HEK293T (cell line): Measurements from ENCODE around the gene C2orf15.
"Not testable (repeated sequence)": the region's sequence is repeated elsewhere in the genome, so short reads cannot be mapped to it uniquely, and the experiment has no call there.

Experiments
- CTCF ChIA-PET: fragments of 350-600 bp; formaldehyde crosslinking; extraction: SDS; loops from one replicate; lab custom pipeline; 2021; ENCODE audit warnings: antibody characterized with exemption, inconsistent platforms; lab: Yijun Ruan, JAX
- POLR2A ChIA-PET: fragments of 350-600 bp; formaldehyde crosslinking; extraction: SDS; loops from one replicate; lab custom pipeline; 2020; ENCODE audit warnings: antibody characterized with exemption, inconsistent platforms; lab: Yijun Ruan, JAX
- DNase-seq: peaks from one replicate; pipeline ENCODE4 v3.0.0; 2012; ENCODE audit warnings: mixed read lengths; ENCODE audit errors: extremely low spot score
- ARNT ChIP-seq: fragments of 450-650 bp; IDR thresholded peaks from 2 replicates; pipeline ENCODE4 v1.6.1; 2017; ENCODE audit warnings: mild to moderate bottlenecking
- BHLHE40 ChIP-seq: fragments of 450-650 bp; IDR thresholded peaks from 2 replicates; pipeline ENCODE4 v1.6.1; 2016; ENCODE audit warnings: mild to moderate bottlenecking, moderate library complexity, borderline replicate concordance
- CTBP1 ChIP-seq: fragments of 450-650 bp; IDR thresholded peaks from 2 replicates; pipeline ENCODE4 v1.6.1; 2016; ENCODE audit warnings: borderline replicate concordance
- ELF4 ChIP-seq: fragments of 450-650 bp; IDR thresholded peaks from 2 replicates; pipeline ENCODE4 v1.6.1; 2017; ENCODE audit warnings: antibody characterized with exemption
- FOXA1 ChIP-seq: fragments of 450-650 bp; IDR thresholded peaks from 2 replicates; pipeline ENCODE4 v1.6.1; 2016; ENCODE audit warnings: mild to moderate bottlenecking
- FOXK2 ChIP-seq: fragments of 450-650 bp; IDR thresholded peaks from 2 replicates; pipeline ENCODE4 v1.6.1; 2016; ENCODE audit warnings: mild to moderate bottlenecking
- FOXM1 ChIP-seq: fragments of 450-650 bp; IDR thresholded peaks from 2 replicates; pipeline ENCODE4 v1.6.1; 2017; ENCODE audit warnings: mild to moderate bottlenecking, borderline replicate concordance
- HDGF ChIP-seq: fragments of 450-650 bp; IDR thresholded peaks from 2 replicates; pipeline ENCODE4 v1.6.1; 2017; ENCODE audit warnings: antibody characterized with exemption, borderline replicate concordance
- L3MBTL2 ChIP-seq: fragments of 450-650 bp; conservative IDR thresholded peaks from 2 replicates; pipeline ENCODE4 v1.6.1; 2016; ENCODE audit warnings: mild to moderate bottlenecking
- LEF1 ChIP-seq: fragments of 450-650 bp; IDR thresholded peaks from 2 replicates; pipeline ENCODE4 v1.6.1; 2017; ENCODE audit warnings: mild to moderate bottlenecking, borderline replicate concordance
- NFRKB ChIP-seq: fragments of 450-650 bp; IDR thresholded peaks from 2 replicates; pipeline ENCODE4 v1.6.1; 2016; ENCODE audit warnings: mild to moderate bottlenecking, moderate library complexity
- PKNOX1 ChIP-seq: fragments of 450-650 bp; IDR thresholded peaks from 2 replicates; pipeline ENCODE4 v1.6.1; 2016
- SP1 ChIP-seq: fragments of 450-650 bp; IDR thresholded peaks from 2 replicates; pipeline ENCODE4 v1.6.1; 2017
- SUZ12 ChIP-seq: fragments of 450-650 bp; IDR thresholded peaks from 2 replicates; pipeline ENCODE4 v1.6.1; 2016; ENCODE audit warnings: mild to moderate bottlenecking
- TARDBP ChIP-seq: fragments of 450-650 bp; IDR thresholded peaks from 2 replicates; pipeline ENCODE4 v1.6.1; 2016
- ZNF384 ChIP-seq: fragments of 450-650 bp; IDR thresholded peaks from 2 replicates; pipeline ENCODE4 v1.6.1; 2016

Gene C2orf15

DNA sequence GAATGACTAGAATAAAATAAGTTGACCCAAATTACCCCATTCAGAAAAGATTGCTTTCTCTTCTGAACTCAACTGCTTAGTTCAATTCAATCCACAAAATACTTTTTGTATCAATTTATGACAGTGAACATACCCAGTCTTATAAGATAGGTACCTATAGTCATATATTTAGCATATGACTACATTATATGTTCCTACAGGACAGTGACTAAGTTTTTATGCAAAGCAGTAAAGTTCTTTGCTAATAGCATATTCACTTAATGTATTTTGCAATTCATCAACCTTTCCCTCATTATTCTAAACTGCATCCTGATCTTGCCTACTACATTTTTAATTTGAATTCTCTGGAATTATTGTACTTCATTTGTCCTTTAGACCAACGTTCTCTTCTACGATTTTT is 30.3 kb upstream of the C2orf15 start:
- POLR2A ChIA-PET, result no interaction called here
- CTCF ChIA-PET, result no interaction called here
- TF ChIP-seq NFRKB (no peak), SP1 (no peak), SUZ12 (no peak), HDGF (no peak), LEF1 (no peak), FOXA1 (no peak), FOXK2 (no peak), ELF4 (no peak), BHLHE40 (no peak), PKNOX1 (no peak), CTBP1 (no peak), ZNF384 (no peak), FOXM1 (no peak), TARDBP (no peak), L3MBTL2 (no peak), ARNT (no peak)
- DNase-seq, result no peak

DNA sequence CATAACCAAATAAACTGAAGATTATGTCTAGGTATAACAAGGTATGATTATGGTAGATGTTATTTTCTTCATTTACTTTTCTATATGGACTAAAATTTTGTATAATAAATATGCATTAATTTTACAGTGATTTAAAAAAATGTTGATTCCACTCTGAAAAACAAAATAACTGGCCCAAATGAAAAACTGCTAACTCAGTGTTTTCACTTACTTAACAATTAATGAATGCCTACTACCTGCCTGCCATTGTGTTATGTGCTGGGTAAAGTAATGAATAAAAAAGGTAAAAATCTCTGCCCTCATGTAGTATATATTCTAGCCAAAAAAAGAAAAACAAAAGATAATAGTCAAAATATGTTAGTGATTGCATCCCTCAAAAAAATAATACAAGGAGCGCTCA is 29.6 kb upstream of the C2orf15 start:
- TF ChIP-seq BHLHE40 (no peak), CTBP1 (no peak), HDGF (no peak), PKNOX1 (no peak), FOXA1 (no peak)
- CTCF ChIA-PET, result interaction anchor here (0.6 kb wide), 1 partner anchor 56 kb away, joined by 5 read pairs; no protein-coding TSS in a partner anchor
- POLR2A ChIA-PET, result no interaction called here
- DNase-seq, result no peak

DNA sequence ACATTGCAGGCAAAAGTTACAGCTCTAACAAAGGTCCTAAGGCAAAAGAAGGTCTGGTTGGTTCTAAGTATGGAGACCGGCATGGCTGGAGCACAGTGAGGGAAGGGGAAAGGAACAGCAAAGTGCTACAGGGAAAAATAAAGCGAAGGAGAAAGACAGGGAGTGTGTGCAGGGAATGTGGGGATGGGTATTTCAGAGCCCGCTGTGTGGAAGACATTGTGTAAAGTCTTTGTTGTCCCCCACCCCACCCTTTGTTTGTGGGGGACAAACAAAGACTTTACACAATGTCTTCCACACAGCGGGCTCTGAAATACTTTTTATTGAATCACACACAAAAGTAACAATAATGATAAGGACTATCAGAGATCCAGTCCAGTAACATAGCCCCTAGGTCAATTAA is 28.9 kb upstream of the C2orf15 start:
- TF ChIP-seq BHLHE40 (no peak), ARNT (no peak), ZNF384 (no peak), HDGF (no peak), L3MBTL2 (no peak), ELF4 (no peak), CTBP1 (no peak), FOXK2 (no peak), FOXA1 (no peak), PKNOX1 (no peak), SP1 (no peak), TARDBP (no peak), FOXM1 (no peak), NFRKB (no peak), LEF1 (no peak), SUZ12 (no peak)
- ChIA-PET CTCF (no interaction called here), POLR2A (no interaction called here)
- no peak for DNase-seq

DNA sequence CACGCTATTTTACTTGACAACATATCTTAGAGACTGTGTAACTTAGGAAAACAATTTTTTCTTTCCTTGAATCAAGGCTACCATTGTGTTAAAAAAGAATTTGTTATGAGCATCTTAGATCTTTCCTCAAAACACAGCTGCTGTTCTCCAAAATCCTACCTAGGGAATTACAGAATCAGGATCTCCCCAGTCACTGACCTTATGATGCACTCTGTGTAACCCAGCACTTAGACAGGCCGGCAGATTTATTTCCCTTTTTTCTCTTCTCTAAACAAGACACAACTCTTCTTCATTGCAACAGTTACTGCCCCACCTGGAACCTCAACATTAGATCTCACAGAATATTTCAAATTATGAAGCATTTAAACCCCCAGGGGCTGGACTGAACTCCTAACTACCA is 13.5 kb upstream of the C2orf15 start:
- CTCF ChIA-PET, result no interaction called here
- POLR2A ChIA-PET, result interaction anchor here (0.7 kb wide), 1 partner anchor 577 kb away, joined by 3 read pairs; no protein-coding TSS in a partner anchor

DNA sequence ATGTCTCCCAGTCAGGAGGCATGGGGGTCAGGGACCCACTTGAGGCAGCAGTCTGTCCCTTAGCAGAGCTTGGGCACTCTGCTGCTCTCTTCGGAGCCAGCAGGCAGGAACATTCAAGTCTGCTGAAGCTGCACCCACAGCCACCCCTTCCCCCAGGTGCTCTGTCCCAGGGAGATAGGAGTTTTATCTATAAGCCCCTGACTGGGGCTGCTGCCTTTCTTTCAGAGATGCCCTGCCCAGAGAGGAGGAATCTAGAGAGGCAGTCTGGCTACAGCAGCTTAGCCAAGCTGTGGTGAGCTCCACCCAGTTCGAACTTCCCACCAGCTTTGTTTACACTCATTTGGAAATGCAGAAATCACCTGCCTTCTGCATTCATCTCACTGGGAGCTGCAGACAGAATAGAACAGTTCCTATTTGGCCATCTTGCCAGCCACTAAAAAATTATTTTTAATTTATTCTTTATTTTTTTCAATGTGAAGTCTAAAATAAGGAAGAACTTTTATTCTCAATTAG is 6.4 kb upstream of the C2orf15 start:
- POLR2A ChIA-PET, CTCF ChIA-PET, DNase-seq: not testable (repeated sequence)

More for the DNA sequence above, 13.5 kb upstream of the C2orf15 start:
- no peak for DNase-seq
- TF ChIP-seq FOXM1, result no peak
- no peak for TF ChIP-seq SUZ12
- no peak for TF ChIP-seq CTBP1
- no peak for TF ChIP-seq ZNF384
- TF ChIP-seq BHLHE40, result no peak
- no peak for TF ChIP-seq NFRKB
- no peak for TF ChIP-seq ELF4

- no peak for DNase-seq
- no peak for TF ChIP-seq SP1
- TF ChIP-seq L3MBTL2, result no peak
- TF ChIP-seq NFRKB, result no peak
- TF ChIP-seq SUZ12, result no peak
- TF ChIP-seq FOXK2, result no peak
- no peak for TF ChIP-seq BHLHE40
- no peak for TF ChIP-seq CTBP1
- no peak for TF ChIP-seq TARDBP
- no peak for TF ChIP-seq FOXA1
- no peak for TF ChIP-seq ELF4
- TF ChIP-seq PKNOX1, result no peak
- TF ChIP-seq LEF1, result no peak
- no peak for TF ChIP-seq HDGF
- no peak for TF ChIP-seq ARNT
- no peak for TF ChIP-seq ZNF384
- no peak for TF ChIP-seq FOXM1
- ChIA-PET POLR2A (no interaction called here), CTCF (no interaction called here)
Measured at GRCh38 chr2:99139003-99139402, 2.5 kb upstream of the C2orf15 start.
